HG03066 (cell line): Measurements from ENCODE around the gene ADK.

Experiments used
- ATAC-seq: cut with Tn5 transposase; IDR thresholded peaks from one replicate; pipeline ENCODE4 v1.9.1; 2021; ENCODE audit warnings: low read depth; ENCODE audit not compliant: unreplicated experiment

Gene ADK

GRCh38 chr10:74231375-74231774 is 80.4 kb downstream of the ADK start:
- ATAC-seq: no peak

GRCh38 chr10:74233281-74233680 is 82.3 kb downstream of the ADK start:
- no peak for ATAC-seq

GRCh38 chr10:74234569-74234968 is 83.5 kb downstream of the ADK start:
- ATAC-seq: no peak

GRCh38 chr10:74238031-74238431 is 87.0 kb downstream of the ADK start:
- ATAC-seq: no peak

- ATAC-seq: no peak
These were observed 87.5 kb downstream of the ADK start for GRCh38 chr10:74238516-74238915.

- no peak for ATAC-seq
These were observed 92.0 kb downstream of the ADK start for GRCh38 chr10:74243067-74243466.

GRCh38 chr10:74244097-74244685 is 93.2 kb downstream of the ADK start:
- no peak for ATAC-seq

- no peak for ATAC-seq
These were observed 93.8 kb downstream of the ADK start for GRCh38 chr10:74244807-74245206.

GRCh38 chr10:74246495-74246894 is 95.5 kb downstream of the ADK start:
- ATAC-seq: no peak

GRCh38 chr10:74249865-74250264 is 98.8 kb downstream of the ADK start:
- no peak for ATAC-seq

GRCh38 chr10:74255214-74255613 is 104.2 kb downstream of the ADK start:
- ATAC-seq: no peak

- ATAC-seq: no peak
These were observed 104.9 kb downstream of the ADK start for GRCh38 chr10:74255888-74256357.

- no peak for ATAC-seq
These were observed 111.8 kb downstream of the ADK start for GRCh38 chr10:74262856-74263255.

- no peak for ATAC-seq
These were observed 113.0 kb downstream of the ADK start for GRCh38 chr10:74263996-74264395.

- no peak for ATAC-seq
These were observed 121.3 kb downstream of the ADK start for GRCh38 chr10:74272288-74272687.

GRCh38 chr10:74275755-74276290 is 124.8 kb downstream of the ADK start:
- ATAC-seq: no peak

- no peak for ATAC-seq
These were observed 125.4 kb downstream of the ADK start for GRCh38 chr10:74276416-74276815.

- no peak for ATAC-seq
These were observed 131.3 kb downstream of the ADK start for GRCh38 chr10:74282151-74282847.

- ATAC-seq: no peak
These were observed 131.8 kb downstream of the ADK start for GRCh38 chr10:74282848-74283210.

GRCh38 chr10:74289188-74289587 is 138.2 kb downstream of the ADK start:
- no peak for ATAC-seq

GRCh38 chr10:74289951-74290350 is 138.9 kb downstream of the ADK start:
- no peak for ATAC-seq

GRCh38 chr10:74290708-74291107 is 139.7 kb downstream of the ADK start:
- no peak for ATAC-seq
